Mesenchymal stem cell (in vitro differentiated cells and primary cell): ENCODE measurements around the gene CRHBP.

Experiments
- DNase-seq: peaks from one replicate; pipeline ENCODE4 v3.0.0-alpha.2; 2013
- H2AFZ ChIP-seq: one replicate; pipeline ENCODE4 v1.6.1; 2013; ENCODE audit warnings: low read depth, mild to moderate bottlenecking, control low read depth, inconsistent platforms, low read length, moderate library complexity
- H2AK5ac ChIP-seq: 2 replicates; pipeline ENCODE4 v1.6.1; 2013; ENCODE audit warnings: low read length, moderate library complexity, mild to moderate bottlenecking, inconsistent platforms; ENCODE audit not compliant: severe bottlenecking
- H2BK120ac ChIP-seq: one replicate; pipeline ENCODE4 v1.6.1; 2013; ENCODE audit warnings: low read depth, mild to moderate bottlenecking, inconsistent platforms, low read length, moderate library complexity
- H2BK12ac ChIP-seq, 2 experiments: one replicate each; pipeline ENCODE4 v1.6.1; 2013; ENCODE audit warnings: inconsistent platforms in 2 of 2, low read length in 2 of 2, mild to moderate bottlenecking in 2 of 2, moderate library complexity in 2 of 2, control low read depth in 1 of 2
- H2BK15ac ChIP-seq: one replicate; pipeline ENCODE4 v1.6.1; 2013; ENCODE audit warnings: mild to moderate bottlenecking, low read depth, inconsistent platforms; ENCODE audit not compliant: poor library complexity, severe bottlenecking
- H2BK5ac ChIP-seq: 2 replicates; pipeline ENCODE4 v1.6.1; 2013; ENCODE audit warnings: low read depth, mild to moderate bottlenecking, low read length, control low read depth, inconsistent platforms; ENCODE audit not compliant: poor library complexity, severe bottlenecking
- H3K14ac ChIP-seq, 2 experiments: one replicate each; pipeline ENCODE4 v1.6.1; 2013; ENCODE audit warnings: inconsistent platforms in 2 of 2, low read length in 2 of 2, control low read depth in 1 of 2, mild to moderate bottlenecking in 1 of 2, moderate library complexity in 1 of 2
- H3K18ac ChIP-seq, 2 experiments: one replicate each; pipeline ENCODE4 v1.6.1; 2013; ENCODE audit warnings: inconsistent platforms in 2 of 2, low read length in 2 of 2, control low read depth in 1 of 2, low read depth in 1 of 2, mild to moderate bottlenecking in 1 of 2
- H3K23ac ChIP-seq, 2 experiments: one replicate each; pipeline ENCODE4 v1.6.1; 2013; ENCODE audit warnings: inconsistent platforms in 2 of 2, low read length in 2 of 2, mild to moderate bottlenecking in 2 of 2, moderate library complexity in 2 of 2, control low read depth in 1 of 2
- H3K27ac ChIP-seq: 2 replicates; pipeline ENCODE4 v1.5.1; 2013; ENCODE audit warnings: mild to moderate bottlenecking, moderate library complexity, low read length, control low read depth, inconsistent platforms; ENCODE audit not compliant: poor library complexity, severe bottlenecking
- H3K27me3 ChIP-seq, 2 experiments: 2 replicates each; pipeline versions ENCODE4 v1.6.1 to v1.7.0; 2013; ENCODE audit warnings: low read length in 2 of 2, mild to moderate bottlenecking in 2 of 2, moderate library complexity in 2 of 2, control low read depth in 1 of 2, inconsistent platforms in 1 of 2; ENCODE audit not compliant: control insufficient read depth in 1 of 2, insufficient read depth in 1 of 2
- H3K36me3 ChIP-seq, 2 experiments: 2 replicates each; pipeline versions ENCODE4 v1.6.1 to v1.7.0; 2013; ENCODE audit warnings: low read length in 2 of 2, control low read depth in 1 of 2, inconsistent platforms in 1 of 2, low read depth in 1 of 2, mild to moderate bottlenecking in 1 of 2; ENCODE audit not compliant: insufficient read depth in 2 of 2, control insufficient read depth in 1 of 2
- H3K4ac ChIP-seq, 2 experiments: one replicate each; pipeline ENCODE4 v1.6.1; 2013; ENCODE audit warnings: inconsistent platforms in 2 of 2, low read length in 2 of 2, mild to moderate bottlenecking in 2 of 2, moderate library complexity in 2 of 2, control low read depth in 1 of 2, low read depth in 1 of 2
- H3K4me1 ChIP-seq: 2 replicates; pipeline ENCODE4 v1.6.1; 2013; ENCODE audit warnings: low read depth, low read length, control low read depth; ENCODE audit not compliant: control insufficient read depth, insufficient read depth
- H3K4me2 ChIP-seq: 2 replicates; pipeline ENCODE4 v1.6.1; 2013; ENCODE audit warnings: low read length, mild to moderate bottlenecking, inconsistent platforms; ENCODE audit not compliant: poor library complexity, severe bottlenecking
- H3K4me3 ChIP-seq, 2 experiments: 2 replicates each; pipeline versions ENCODE4 v1.5.1 to v1.7.0; 2013; ENCODE audit warnings: low read length in 2 of 2, mild to moderate bottlenecking in 2 of 2, control low read depth in 1 of 2, low read depth in 1 of 2; ENCODE audit not compliant: insufficient read depth in 1 of 2
- H3K79me1 ChIP-seq: replicated peaks from 2 replicates; pipeline ENCODE4 v1.6.1; 2013; ENCODE audit warnings: mild to moderate bottlenecking, control low read depth, low read length, inconsistent platforms; ENCODE audit not compliant: poor library complexity, severe bottlenecking
- H3K9ac ChIP-seq: 2 replicates; pipeline ENCODE4 v1.7.0; 2013; ENCODE audit warnings: mild to moderate bottlenecking, low read length, moderate library complexity
- H3K9me3 ChIP-seq: 2 replicates; pipeline ENCODE4 v1.7.0; 2013; ENCODE audit warnings: mild to moderate bottlenecking, low read length; ENCODE audit not compliant: control insufficient read depth
- H4K8ac ChIP-seq: one replicate; pipeline ENCODE4 v1.6.1; 2013; ENCODE audit warnings: inconsistent platforms, mild to moderate bottlenecking, low read length, moderate library complexity
- H4K91ac ChIP-seq: one replicate; pipeline ENCODE4 v1.6.1; 2013; ENCODE audit warnings: mild to moderate bottlenecking, low read length, inconsistent platforms
- WGBS: methylation state at CpG from one replicate; pipeline ENCODE4 v1.1.7; 2013; ENCODE audit warnings: mixed read lengths; 5-methylcytosine and 5-hydroxymethylcytosine counted together

CRHBP gene

GRCh38 chr5:76999451-76999850 is 46.6 kb downstream of the CRHBP start:
- Histone ChIP-seq H3K4me1 (no peaks in the 10 kb centered on the region), H3K36me3 (no peaks in the 10 kb centered on the region), H2BK12ac (no peak overlapping the region), H3K27me3 (peaks cover 0 to 9% of the 10 kb centered on the region in 2 experiments), H3K9me3 (peaks cover 2% of the 10 kb centered on the region), H3K4me2 (no peak overlapping the region), H2AK5ac (no peak overlapping the region), H4K91ac (no peak overlapping the region), H3K18ac (no peak overlapping the region), H3K27ac (no peak overlapping the region), H2AFZ (no peak overlapping the region), H2BK120ac (no peak overlapping the region), H3K79me1 (no peaks in the 10 kb centered on the region), H3K9ac (no peak overlapping the region), H2BK5ac (no peak overlapping the region), H3K4ac (no peak overlapping the region), H3K14ac (no peak overlapping the region), H4K8ac (peak overlapping the region; percentile 19), H3K4me3 (no peak overlapping the region), H2BK15ac (no peak overlapping the region), H3K23ac (no peak overlapping the region)
- 0% methylated on average over 2 of the region's 2 CpGs for WGBS
- peak; percentile 84 for DNase-seq

GRCh38 chr5:77003246-77003645 is 50.4 kb downstream of the CRHBP start:
- no peak overlapping the region for H2BK15ac ChIP-seq
- no peaks in the 10 kb centered on the region for H3K79me1 ChIP-seq
- H3K14ac ChIP-seq, result no peak overlapping the region
- no peak overlapping the region for H2BK120ac ChIP-seq
- peak; percentile 30 for DNase-seq
- WGBS, result 80% methylated on average over 1 of the region's 1 CpG
- no peak overlapping the region for H3K27ac ChIP-seq
- no peak overlapping the region for H3K9ac ChIP-seq
- H4K91ac ChIP-seq, result no peak overlapping the region
- H4K8ac ChIP-seq, result no peak overlapping the region
- H3K27me3 ChIP-seq, result peaks cover 0 to 17% of the 10 kb centered on the region in 2 experiments
- H3K4ac ChIP-seq, result no peak overlapping the region
- no peak overlapping the region for H3K4me2 ChIP-seq
- no peak overlapping the region for H3K18ac ChIP-seq
- no peak overlapping the region for H2BK5ac ChIP-seq
- no peak overlapping the region for H2BK12ac ChIP-seq
- no peak overlapping the region for H3K23ac ChIP-seq
- no peaks in the 10 kb centered on the region for H3K9me3 ChIP-seq
- no peak overlapping the region for H3K4me3 ChIP-seq
- no peaks in the 10 kb centered on the region for H3K36me3 ChIP-seq
- H3K4me1 ChIP-seq, result no peaks in the 10 kb centered on the region
- H2AK5ac ChIP-seq, result no peak overlapping the region
- no peak overlapping the region for H2AFZ ChIP-seq

- Histone ChIP-seq H4K91ac (no peak overlapping the region), H2BK15ac (no peak overlapping the region), H3K79me1 (no peaks in the 10 kb centered on the region), H3K18ac (no peak overlapping the region), H3K9me3 (no peaks in the 10 kb centered on the region), H2AFZ (no peak overlapping the region), H3K23ac (no peak overlapping the region), H2AK5ac (no peak overlapping the region), H2BK5ac (no peak overlapping the region), H2BK12ac (no peak overlapping the region), H2BK120ac (no peak overlapping the region), H3K4me1 (no peaks in the 10 kb centered on the region), H3K4ac (no peak overlapping the region), H3K14ac (no peak overlapping the region), H4K8ac (no peak overlapping the region), H3K9ac (no peak overlapping the region), H3K36me3 (no peaks in the 10 kb centered on the region), H3K27ac (no peak overlapping the region), H3K4me3 (no peak overlapping the region), H3K4me2 (no peak overlapping the region), H3K27me3 (peaks cover 0 to 17% of the 10 kb centered on the region in 2 experiments)
- 81% methylated on average over 1 of the region's 2 CpGs for WGBS
- no peak for DNase-seq
Observed at GRCh38 chr5:77006124-77006523, 53.3 kb downstream of the CRHBP start.

- Histone ChIP-seq H3K4me1 (no peaks in the 10 kb centered on the region), H2AK5ac (no peak overlapping the region), H3K18ac (no peak overlapping the region), H2BK15ac (no peak overlapping the region), H3K4ac (no peak overlapping the region), H3K23ac (no peak overlapping the region), H4K8ac (no peak overlapping the region), H3K4me2 (no peak overlapping the region), H3K79me1 (no peaks in the 10 kb centered on the region), H3K9me3 (no peaks in the 10 kb centered on the region), H3K14ac (no peak overlapping the region), H3K27ac (no peak overlapping the region), H3K4me3 (no peak overlapping the region), H2BK120ac (no peak overlapping the region), H3K9ac (no peak overlapping the region), H2AFZ (no peak overlapping the region), H3K27me3 (peaks cover 0 to 14% of the 10 kb centered on the region in 2 experiments), H4K91ac (no peak overlapping the region), H2BK5ac (no peak overlapping the region), H2BK12ac (no peak overlapping the region), H3K36me3 (no peaks in the 10 kb centered on the region)
- DNase-seq, result no peak
- 70% methylated on average over 2 of the region's 3 CpGs for whole genome bisulfite sequencing
Observed at GRCh38 chr5:77008413-77008812, 55.6 kb downstream of the CRHBP start.
